Activated T-cell treated with anti-CD3 and anti-CD28 coated beads, Interleukin-2, amount 50 U/mL, for 24 hours (primary cell): ENCODE measurements around the gene TMED10.
"Not testable (repeated sequence)": the region's sequence is repeated elsewhere in the genome, so short reads cannot be mapped to it uniquely, and the experiment has no call there.

Source experiments
- DNase-seq: peaks from one replicate; pipeline ENCODE4 v3.0.0-alpha.2; 2020
- H3K27ac Mint-ChIP-seq: 2 replicates; pipeline ENCODE4 v1.8.0; 2020; ENCODE audit warnings: mild to moderate bottlenecking, mixed read lengths
- H3K27me3 Mint-ChIP-seq: 2 replicates; pipeline ENCODE4 v1.8.0; 2020; ENCODE audit warnings: mixed read lengths
- H3K36me3 Mint-ChIP-seq: 2 replicates; pipeline ENCODE4 v1.8.0; 2020; ENCODE audit warnings: low read depth, mixed read lengths
- H3K4me1 Mint-ChIP-seq: 2 replicates; pipeline ENCODE4 v1.8.0; 2020; ENCODE audit warnings: low read depth, mixed read lengths
- H3K4me3 Mint-ChIP-seq: 2 replicates; pipeline ENCODE4 v1.8.0; 2020; ENCODE audit warnings: mild to moderate bottlenecking, moderate library complexity, mixed read lengths
- H3K9me3 Mint-ChIP-seq: 2 replicates; pipeline ENCODE4 v1.8.0; 2020; ENCODE audit warnings: mixed read lengths

TMED10 gene

GRCh38 chr14:75183225-75183624 is 6.8 kb upstream of the TMED10 start:
- DNase-seq: no peak
- Mint-ChIP-seq H3K36me3 (no peaks in the 10 kb centered on the region), H3K27ac (no peak overlapping the region), H3K4me3 (no peak overlapping the region), H3K27me3 (peaks cover 7% of the 10 kb centered on the region), H3K9me3 (no peaks in the 10 kb centered on the region), H3K4me1 (peaks cover 6% of the 10 kb centered on the region)

GRCh38 chr14:75182821-75183220 is 6.4 kb upstream of the TMED10 start:
- DNase-seq: no peak
- no peak overlapping the region for H3K27ac Mint-ChIP-seq

DNA sequence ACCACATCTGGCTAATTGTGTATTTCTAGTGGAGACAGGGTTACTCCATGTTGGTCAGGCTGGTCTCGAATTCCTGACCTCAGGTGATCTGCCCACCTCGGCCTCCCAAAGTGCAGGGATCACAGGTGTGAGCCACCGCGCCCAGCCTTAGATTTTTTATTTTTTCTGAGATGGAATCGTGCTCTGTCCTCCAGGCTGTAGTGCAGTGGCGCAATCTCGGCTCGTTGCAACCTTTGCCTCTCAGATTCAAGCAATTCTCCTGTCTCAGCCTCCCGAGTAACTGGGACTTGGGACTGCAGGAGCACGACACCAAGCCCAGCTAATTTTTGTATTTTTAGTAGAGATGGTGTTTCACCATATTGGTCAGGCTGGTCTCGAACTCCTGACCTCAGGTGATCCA is 5.8 kb upstream of the TMED10 start:
- not testable (repeated sequence) for H3K36me3 Mint-ChIP-seq, H3K9me3 Mint-ChIP-seq, H3K27me3 Mint-ChIP-seq, H3K27ac Mint-ChIP-seq, H3K4me3 Mint-ChIP-seq, H3K4me1 Mint-ChIP-seq, DNase-seq

More at GRCh38 chr14:75182821-75183220, 6.4 kb upstream of the TMED10 start:
- Mint-ChIP-seq H3K36me3 (no peaks in the 10 kb centered on the region), H3K9me3 (no peaks in the 10 kb centered on the region), H3K4me1 (peaks cover 6% of the 10 kb centered on the region), H3K4me3 (no peak overlapping the region), H3K27me3 (peaks cover 7% of the 10 kb centered on the region)

DNA sequence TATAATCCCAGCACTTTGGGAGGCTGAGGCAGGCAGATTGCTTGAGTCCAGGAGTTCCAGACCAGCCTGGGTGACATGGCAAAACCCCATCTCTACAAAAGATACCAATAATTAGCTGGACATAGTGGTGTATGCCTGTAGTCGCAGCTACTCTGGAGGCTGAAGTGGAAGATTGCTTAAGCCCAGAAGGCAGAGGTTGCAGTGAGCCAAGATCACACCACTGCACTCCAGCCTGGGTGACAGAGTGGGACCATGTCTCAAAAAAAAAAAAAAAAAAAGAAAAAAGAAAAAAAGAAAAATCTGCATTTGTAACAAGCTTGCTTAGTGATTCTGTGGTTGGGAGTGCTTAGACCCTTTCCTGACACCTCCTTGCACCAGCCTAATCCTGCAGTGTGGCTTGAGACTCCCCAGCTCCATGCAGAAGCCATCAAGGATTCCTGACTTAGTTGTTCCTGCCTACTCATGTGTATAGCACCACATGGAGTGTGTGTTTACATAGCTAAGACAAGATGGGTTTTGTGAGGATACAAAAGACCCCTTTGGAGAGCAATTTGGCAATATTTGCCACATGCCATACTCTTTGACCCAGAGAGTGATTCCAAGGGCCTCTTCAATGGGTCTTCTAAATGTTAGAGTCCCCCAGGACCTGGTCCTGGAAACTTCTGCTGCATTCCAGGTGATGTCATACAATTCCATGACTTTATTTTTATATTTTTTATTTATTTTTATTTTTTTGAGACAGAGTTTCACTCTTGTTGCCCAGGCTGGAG is 5.1 kb upstream of the TMED10 start:
- H3K4me3 Mint-ChIP-seq: no peak overlapping the region
- peaks cover 2% of the 10 kb centered on the region for H3K36me3 Mint-ChIP-seq
- DNase-seq: no peak
- no peaks in the 10 kb centered on the region for H3K9me3 Mint-ChIP-seq
- H3K4me1 Mint-ChIP-seq: peaks cover 12% of the 10 kb centered on the region
- H3K27me3 Mint-ChIP-seq: peaks cover 3% of the 10 kb centered on the region
- H3K27ac Mint-ChIP-seq: no peak overlapping the region

DNA sequence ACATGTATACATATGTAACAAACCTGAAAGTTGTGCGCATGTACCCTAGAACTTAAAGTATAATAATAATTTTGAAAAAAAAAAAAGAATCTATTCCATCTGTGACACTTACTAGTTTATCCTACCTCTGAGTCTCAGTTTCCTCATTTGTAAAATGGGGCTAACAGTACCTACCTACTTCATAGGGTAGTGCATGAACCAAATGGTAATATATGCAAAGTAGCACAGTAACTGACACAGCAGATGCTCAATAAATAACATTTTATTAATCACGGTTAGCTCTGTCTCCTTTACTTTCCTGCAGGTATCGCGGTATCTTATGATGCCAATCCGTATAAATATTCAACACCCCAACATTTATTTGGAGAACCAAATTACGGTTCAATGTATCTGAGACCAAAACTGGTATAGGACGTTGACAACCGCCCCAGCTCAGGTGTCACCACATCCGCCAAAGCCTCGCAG is 703 bp downstream of the TMED10 start:
- peak overlapping the region; percentile 96 for H3K4me3 Mint-ChIP-seq
- H3K36me3 Mint-ChIP-seq: peaks cover 43% of the 10 kb centered on the region
- peak overlapping the region; percentile 99 for H3K27ac Mint-ChIP-seq
- DNase-seq: no peak
- peaks cover 49% of the 10 kb centered on the region for H3K4me1 Mint-ChIP-seq
- no peaks in the 10 kb centered on the region for H3K9me3 Mint-ChIP-seq
- no peaks in the 10 kb centered on the region for H3K27me3 Mint-ChIP-seq

DNA sequence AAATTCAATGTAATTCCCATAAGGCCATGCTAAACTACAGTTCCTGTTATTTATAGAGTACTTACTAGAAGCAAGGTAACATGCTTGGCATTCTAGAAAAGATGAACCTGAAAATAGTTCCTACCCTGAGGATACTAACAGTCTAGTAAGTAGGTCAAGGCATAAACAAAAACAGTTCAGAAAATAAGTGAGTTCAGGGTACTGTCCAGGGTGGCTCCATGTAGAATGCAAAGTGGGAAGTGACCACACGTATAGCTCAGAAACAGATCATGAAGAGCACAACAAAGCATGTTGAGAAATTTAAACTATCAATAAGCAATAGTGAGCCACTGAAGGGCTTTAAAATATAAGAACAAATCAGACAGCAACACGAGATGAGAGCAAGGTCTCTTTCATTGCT is 2.3 kb downstream of the TMED10 start:
- Mint-ChIP-seq H3K36me3 (peaks cover 47% of the 10 kb centered on the region), H3K4me1 (peaks cover 62% of the 10 kb centered on the region)

GRCh38 chr14:75170772-75171171 is 5.6 kb downstream of the TMED10 start:
- Mint-ChIP-seq H3K36me3 (peaks cover 38% of the 10 kb centered on the region), H3K4me1 (peaks cover 84% of the 10 kb centered on the region), H3K27ac (no peak overlapping the region), H3K9me3 (no peaks in the 10 kb centered on the region), H3K4me3 (no peak overlapping the region), H3K27me3 (no peaks in the 10 kb centered on the region)
- DNase-seq: no peak

More for the DNA sequence above, 2.3 kb downstream of the TMED10 start:
- peak overlapping the region; percentile 74 for H3K27ac Mint-ChIP-seq
- no peaks in the 10 kb centered on the region for H3K9me3 Mint-ChIP-seq
- no peak for DNase-seq
- no peaks in the 10 kb centered on the region for H3K27me3 Mint-ChIP-seq
- peak overlapping the region; percentile 96 for H3K4me3 Mint-ChIP-seq

- H3K9me3 Mint-ChIP-seq: no peaks in the 10 kb centered on the region
- DNase-seq: no peak
- H3K4me1 Mint-ChIP-seq: peaks cover 77% of the 10 kb centered on the region
- H3K4me3 Mint-ChIP-seq: no peak overlapping the region
- H3K36me3 Mint-ChIP-seq: peaks cover 25% of the 10 kb centered on the region
- H3K27me3 Mint-ChIP-seq: no peaks in the 10 kb centered on the region
- peak overlapping the region; percentile 7 for H3K27ac Mint-ChIP-seq
Observed at GRCh38 chr14:75168586-75169335, 7.7 kb downstream of the TMED10 start.

GRCh38 chr14:75167325-75167724 is 9.1 kb downstream of the TMED10 start:
- no peaks in the 10 kb centered on the region for H3K27me3 Mint-ChIP-seq
- H3K4me3 Mint-ChIP-seq: no peak overlapping the region
- H3K4me1 Mint-ChIP-seq: peaks cover 68% of the 10 kb centered on the region
- no peak overlapping the region for H3K27ac Mint-ChIP-seq
- H3K36me3 Mint-ChIP-seq: peaks cover 20% of the 10 kb centered on the region
- no peak for DNase-seq
- no peaks in the 10 kb centered on the region for H3K9me3 Mint-ChIP-seq

DNA sequence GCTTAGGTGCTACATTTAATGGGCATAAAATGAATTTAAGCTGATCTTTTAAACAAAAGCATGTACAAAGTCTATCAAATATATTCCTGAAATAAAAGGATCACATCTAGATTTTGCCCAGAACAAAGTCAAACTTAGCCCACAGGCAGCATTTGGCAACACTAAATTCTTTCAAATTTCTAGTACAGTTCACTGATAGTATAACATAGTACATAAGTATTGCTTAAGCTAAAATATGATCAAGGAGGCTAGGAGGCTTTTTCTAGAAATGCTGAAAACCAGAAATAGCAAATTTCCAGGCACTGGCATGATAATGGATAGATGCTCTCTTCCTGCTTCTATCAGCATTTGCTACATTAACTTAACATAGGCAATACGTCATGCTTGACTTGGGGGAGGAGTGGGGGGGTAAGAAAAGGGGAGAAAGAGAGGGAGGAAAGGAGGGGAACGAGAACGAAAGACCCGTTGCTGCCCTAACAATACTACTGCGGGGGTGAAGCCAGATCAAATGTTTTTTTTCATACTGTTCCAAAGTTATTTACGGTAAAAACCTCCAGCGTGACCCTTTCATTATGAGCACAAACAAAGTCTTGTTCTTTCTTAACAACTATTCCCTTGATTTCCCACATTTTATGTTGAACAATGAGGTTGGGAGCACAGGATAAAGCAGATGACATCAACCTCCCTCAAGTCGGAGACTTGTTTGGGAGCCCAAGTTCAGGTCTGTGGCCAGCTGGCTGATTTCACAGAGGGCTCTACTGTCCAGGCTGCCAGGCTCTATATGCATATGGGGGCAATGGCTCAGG is 10.6 kb downstream of the TMED10 start:
- Mint-ChIP-seq H3K9me3 (no peaks in the 10 kb centered on the region), H3K36me3 (peaks cover 19% of the 10 kb centered on the region), H3K27me3 (no peaks in the 10 kb centered on the region), H3K4me3 (no peak overlapping the region), H3K27ac (no peak overlapping the region), H3K4me1 (peaks cover 70% of the 10 kb centered on the region)
- DNase-seq: no peak

GRCh38 chr14:75164809-75165208 is 11.6 kb downstream of the TMED10 start:
- H3K4me3 Mint-ChIP-seq: no peak overlapping the region
- no peaks in the 10 kb centered on the region for H3K9me3 Mint-ChIP-seq

DNA sequence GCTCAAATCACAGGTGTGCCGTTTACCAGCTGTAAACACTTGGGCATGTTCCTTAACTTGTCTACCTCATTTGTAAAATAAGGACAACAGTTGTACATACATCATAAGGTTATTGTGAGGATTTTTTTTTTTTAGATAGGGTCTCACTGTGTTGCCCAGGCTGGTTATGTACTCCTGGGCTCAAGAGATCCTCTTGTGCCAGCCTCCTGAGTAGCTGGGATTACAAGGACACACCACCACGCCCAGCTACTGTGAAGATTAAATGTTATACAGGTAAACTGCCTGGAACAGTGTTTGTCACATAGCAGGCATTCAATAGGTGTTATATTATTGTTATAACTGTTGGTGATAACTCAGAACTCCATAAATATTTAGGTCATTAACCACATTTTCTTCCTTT is 12.7 kb downstream of the TMED10 start:
- Mint-ChIP-seq H3K27me3 (no peaks in the 10 kb centered on the region), H3K36me3 (peaks cover 26% of the 10 kb centered on the region), H3K4me3 (no peak overlapping the region), H3K27ac (no peak overlapping the region), H3K4me1 (peaks cover 72% of the 10 kb centered on the region), H3K9me3 (no peaks in the 10 kb centered on the region)
- no peak for DNase-seq

More at GRCh38 chr14:75164809-75165208, 11.6 kb downstream of the TMED10 start:
- peak overlapping the region; percentile 4 for H3K27ac Mint-ChIP-seq
- H3K27me3 Mint-ChIP-seq: no peaks in the 10 kb centered on the region
- H3K36me3 Mint-ChIP-seq: peaks cover 20% of the 10 kb centered on the region
- peaks cover 71% of the 10 kb centered on the region for H3K4me1 Mint-ChIP-seq
- no peak for DNase-seq

DNA sequence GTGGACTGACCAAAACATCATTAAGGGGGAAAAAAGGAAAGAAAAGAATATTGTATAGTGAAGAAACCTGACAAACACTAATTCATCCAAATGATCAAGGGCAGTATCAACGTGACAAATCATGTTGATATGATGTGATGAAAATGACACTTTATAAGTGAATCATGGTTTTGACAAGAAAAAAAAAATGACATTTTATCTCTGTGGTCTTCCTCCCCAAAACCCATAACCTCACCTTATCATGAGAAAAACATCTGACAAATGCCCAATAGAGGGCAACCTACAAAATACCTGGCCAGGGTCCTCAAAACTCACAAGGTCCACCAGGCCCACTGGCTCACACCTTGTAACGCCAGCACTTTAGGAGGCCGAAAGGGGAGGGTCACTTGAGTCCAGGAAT is 13.8 kb downstream of the TMED10 start:
- Mint-ChIP-seq H3K36me3 (peaks cover 28% of the 10 kb centered on the region), H3K27me3 (no peaks in the 10 kb centered on the region), H3K9me3 (no peaks in the 10 kb centered on the region), H3K4me3 (no peak overlapping the region), H3K4me1 (peaks cover 67% of the 10 kb centered on the region), H3K27ac (peak overlapping the region; percentile 5)
- no peak for DNase-seq

GRCh38 chr14:75158843-75159614 is 17.4 kb downstream of the TMED10 start:
- DNase-seq: no peak
- H3K9me3 Mint-ChIP-seq: no peaks in the 10 kb centered on the region
- H3K4me1 Mint-ChIP-seq: peaks cover 67% of the 10 kb centered on the region
- no peaks in the 10 kb centered on the region for H3K27me3 Mint-ChIP-seq
- peak overlapping the region; percentile 23 for H3K4me3 Mint-ChIP-seq
- H3K36me3 Mint-ChIP-seq: peaks cover 38% of the 10 kb centered on the region
- H3K27ac Mint-ChIP-seq: peak overlapping the region; percentile 82
